A549 (cell line): ENCODE results near the gene RRBP1.

Experiments used
- CTCF ChIP-seq: fragments of >200 bp; sonication (Bioruptor Twin); formaldehyde crosslinking; IDR thresholded peaks from 3 replicates; pipeline ENCODE4 v1.5.1; 2016
- EP300 ChIP-seq, 2 experiments: fragments of >200 bp; sonication (Bioruptor Twin); formaldehyde crosslinking; IDR thresholded peaks; 2 replicates in 1 of 2; 3 replicates in 1 of 2; pipeline ENCODE4 v1.6.1; 2016 to 2017
- MAZ ChIP-seq: fragments of 150-350 bp; IDR thresholded peaks from 2 replicates; pipeline ENCODE4 v1.6.1; 2014; ENCODE audit warnings: antibody characterized with exemption, low read depth, low read length, borderline replicate concordance
- NR3C1 ChIP-seq: fragments of >200 bp; sonication (Bioruptor Twin); formaldehyde crosslinking; IDR thresholded peaks from 3 replicates; pipeline ENCODE4 v1.6.1; 2017
- PBX3 ChIP-seq: IDR thresholded peaks from 2 replicates; pipeline ENCODE4 v1.6.1; 2012
- POLR2A ChIP-seq: IDR thresholded peaks from 2 replicates; pipeline ENCODE4 v1.6.1; 2012; ENCODE audit warnings: mild to moderate bottlenecking, low read length
- SMC3 ChIP-seq: fragments of >200 bp; sonication (Bioruptor Twin); formaldehyde crosslinking; IDR thresholded peaks from 3 replicates; pipeline ENCODE4 v1.6.1; 2018; ENCODE audit warnings: inconsistent platforms
- ZC3H11A ChIP-seq: fragments of 450-650 bp; IDR thresholded peaks from 2 replicates; pipeline ENCODE4 v1.6.1; 2014; ENCODE audit warnings: antibody characterized with exemption, mild to moderate bottlenecking
- TF ChIP-seq, protein P1 (sequence below): fragments of >200 bp; sonication (Bioruptor Twin); formaldehyde crosslinking; IDR thresholded peaks from 3 replicates; pipeline ENCODE4 v1.6.1; 2016

DNA sequence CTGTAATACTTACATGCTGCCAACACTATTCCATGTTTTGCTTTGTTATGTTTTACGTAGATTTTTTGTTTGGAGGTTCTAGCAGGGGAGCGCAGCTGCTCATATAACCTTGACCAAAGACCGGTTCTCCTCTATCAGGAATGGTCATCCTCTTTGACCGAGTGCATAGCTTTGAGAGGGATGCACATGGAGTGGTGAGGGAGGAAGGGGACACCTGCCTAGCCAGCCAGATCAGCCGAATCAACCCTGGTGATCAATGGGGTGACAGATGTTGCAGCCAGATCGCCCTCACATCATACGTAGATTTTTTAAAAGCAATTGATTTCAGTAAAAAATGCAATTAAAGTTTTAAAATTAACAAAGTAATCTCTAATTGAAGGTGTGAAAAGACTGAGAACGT, 105.8 kb downstream of the RRBP1 start:
- TF ChIP-seq NR3C1 (no peak), SMC3 (no peak), EP300 (IDR thresholded peaks at IDR 0.05) (no peak), CTCF (no peak), PBX3 (no peak), ZC3H11A (no peak), MAZ (no peak), POLR2A (no peak)
- TF ChIP-seq, protein P1, sequence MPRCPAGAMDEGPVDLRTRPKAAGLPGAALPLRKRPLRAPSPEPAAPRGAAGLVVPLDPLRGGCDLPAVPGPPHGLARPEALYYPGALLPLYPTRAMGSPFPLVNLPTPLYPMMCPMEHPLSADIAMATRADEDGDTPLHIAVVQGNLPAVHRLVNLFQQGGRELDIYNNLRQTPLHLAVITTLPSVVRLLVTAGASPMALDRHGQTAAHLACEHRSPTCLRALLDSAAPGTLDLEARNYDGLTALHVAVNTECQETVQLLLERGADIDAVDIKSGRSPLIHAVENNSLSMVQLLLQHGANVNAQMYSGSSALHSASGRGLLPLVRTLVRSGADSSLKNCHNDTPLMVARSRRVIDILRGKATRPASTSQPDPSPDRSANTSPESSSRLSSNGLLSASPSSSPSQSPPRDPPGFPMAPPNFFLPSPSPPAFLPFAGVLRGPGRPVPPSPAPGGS: no peak
